ENCODE measurements around the gene CSTPP1. TPM values are rescaled to one million over a fixed set of nuclear protein-coding genes. Genes with fewer than 3 reads are reported as not detected.

The CSTPP1 gene
- total and polyA plus RNA-seq, 5 donors from 2014 or later: 15.1 to 18.3 (median 15.5) TPM

- H3K4me1 Mint-ChIP-seq: peaks cover 4 to 47% (median 19%) of the 10 kb centered on the region in 4 donors
Measured at GRCh38 chr11:47177229-47177845, 240.8 kb downstream of the CSTPP1 start.

GRCh38 chr11:47177846-47178245 is 241.3 kb downstream of the CSTPP1 start:
- DNase-seq: no peak
- H3K27ac Mint-ChIP-seq: peak overlapping the region; percentile 97 to 100 (median 99)

More at GRCh38 chr11:47177229-47177845, 240.8 kb downstream of the CSTPP1 start:
- Mint-ChIP-seq H3K27me3 (peaks cover 5% of the 10 kb centered on the region), H3K4me3 (peak overlapping the region; percentile 97 to 99 (median 99)), H3K36me3 (peaks cover 9% of the 10 kb centered on the region), H3K27ac (peak overlapping the region; percentile 97 to 100 (median 99)), H3K9me3 (no peaks in the 10 kb centered on the region)
- ATAC-seq (ENCODE audit: low read depth in 2 of 2): peak; percentile 67 to 70
- DNase-seq: peak; percentile 62 to 92 (median 86)
- H3K27ac ChIP-seq (ENCODE audit: insufficient read depth, low read length, poor library complexity, severe bottlenecking): peak overlapping the region; percentile 93
- H3K4me1 ChIP-seq (ENCODE audit: control insufficient read depth, insufficient read depth, low read length, poor library complexity, severe bottlenecking): peaks cover 43% of the 10 kb centered on the region
- no peaks in the 10 kb centered on the region for H3K27me3 ChIP-seq (ENCODE audit: control insufficient read depth, insufficient read depth, low read length)
- H3K9me3 ChIP-seq (ENCODE audit: control insufficient read depth in 2 of 2, low read length in 2 of 2): no peaks in the 10 kb centered on the region
- peaks cover 21% of the 10 kb centered on the region for H3K36me3 ChIP-seq (ENCODE audit: control insufficient read depth, insufficient read depth, low read length)
- H3K4me3 ChIP-seq (ENCODE audit: low read depth, low read length): peak overlapping the region; percentile 79

GRCh38 chr11:47178316-47178715 is 241.8 kb downstream of the CSTPP1 start:
- peak overlapping the region in 2 of 3 donors; percentile 88 to 97 for H3K27ac Mint-ChIP-seq
- H3K9me3 Mint-ChIP-seq: no peaks in the 10 kb centered on the region
- peak overlapping the region; percentile 93 for H3K27ac ChIP-seq (ENCODE audit: insufficient read depth, low read length, poor library complexity, severe bottlenecking)
- H3K27me3 Mint-ChIP-seq: peaks cover 5% of the 10 kb centered on the region
- DNase-seq: no peak
- no peak for ATAC-seq (ENCODE audit: low read depth in 2 of 2)
- peak overlapping the region in 2 of 4 donors; percentile 97 to 99 for H3K4me3 Mint-ChIP-seq
- no peaks in the 10 kb centered on the region for H3K9me3 ChIP-seq (ENCODE audit: control insufficient read depth in 2 of 2, low read length in 2 of 2)
- H3K27me3 ChIP-seq (ENCODE audit: control insufficient read depth, insufficient read depth, low read length): no peaks in the 10 kb centered on the region
- H3K36me3 ChIP-seq (ENCODE audit: control insufficient read depth, insufficient read depth, low read length): peaks cover 11% of the 10 kb centered on the region
- H3K4me1 Mint-ChIP-seq: peaks cover 4 to 39% (median 16%) of the 10 kb centered on the region in 4 donors
- no peak overlapping the region for H3K4me3 ChIP-seq (ENCODE audit: low read depth, low read length)
- peaks cover 8% of the 10 kb centered on the region for H3K36me3 Mint-ChIP-seq
- H3K4me1 ChIP-seq (ENCODE audit: control insufficient read depth, insufficient read depth, low read length, poor library complexity, severe bottlenecking): peaks cover 34% of the 10 kb centered on the region

More at GRCh38 chr11:47177846-47178245, 241.3 kb downstream of the CSTPP1 start:
- H3K4me3 Mint-ChIP-seq: peak overlapping the region; percentile 97 to 99 (median 99)
- Histone ChIP-seq H3K9me3 (ENCODE audit: control insufficient read depth in 2 of 2, low read length in 2 of 2) (no peaks in the 10 kb centered on the region), H3K36me3 (ENCODE audit: control insufficient read depth, insufficient read depth, low read length) (peaks cover 16% of the 10 kb centered on the region), H3K27ac (ENCODE audit: insufficient read depth, low read length, poor library complexity, severe bottlenecking) (peak overlapping the region; percentile 93), H3K4me3 (ENCODE audit: low read depth, low read length) (no peak overlapping the region), H3K27me3 (ENCODE audit: control insufficient read depth, insufficient read depth, low read length) (no peaks in the 10 kb centered on the region), H3K4me1 (ENCODE audit: control insufficient read depth, insufficient read depth, low read length, poor library complexity, severe bottlenecking) (peaks cover 38% of the 10 kb centered on the region)
- peaks cover 4 to 44% (median 17%) of the 10 kb centered on the region in 4 donors for H3K4me1 Mint-ChIP-seq
- no peak for ATAC-seq (ENCODE audit: low read depth in 2 of 2)
- H3K36me3 Mint-ChIP-seq: peaks cover 9% of the 10 kb centered on the region
- H3K27me3 Mint-ChIP-seq: peaks cover 5% of the 10 kb centered on the region
- H3K9me3 Mint-ChIP-seq: no peaks in the 10 kb centered on the region

- Mint-ChIP-seq H3K4me1 (peaks cover 1 to 33% (median 12%) of the 10 kb centered on the region in 4 donors), H3K4me3 (peak overlapping the region in 1 of 4 donors; percentile 85)
Measured at GRCh38 chr11:47178737-47179654, 242.4 kb downstream of the CSTPP1 start.

GRCh38 chr11:47179655-47179991 is 243.1 kb downstream of the CSTPP1 start:
- Mint-ChIP-seq H3K4me3 (peak overlapping the region in 1 of 4 donors; percentile 85), H3K4me1 (peaks cover 0 to 31% (median 11%) of the 10 kb centered on the region in 4 donors), H3K27ac (peak overlapping the region in 2 of 3 donors; percentile 10 to 97), H3K36me3 (no peaks in the 10 kb centered on the region), H3K27me3 (peaks cover 13% of the 10 kb centered on the region), H3K9me3 (no peaks in the 10 kb centered on the region)
- Histone ChIP-seq H3K36me3 (ENCODE audit: control insufficient read depth, insufficient read depth, low read length) (peaks cover 4% of the 10 kb centered on the region), H3K27me3 (ENCODE audit: control insufficient read depth, insufficient read depth, low read length) (peaks cover 4% of the 10 kb centered on the region), H3K27ac (ENCODE audit: insufficient read depth, low read length, poor library complexity, severe bottlenecking) (no peak overlapping the region), H3K4me1 (ENCODE audit: control insufficient read depth, insufficient read depth, low read length, poor library complexity, severe bottlenecking) (peaks cover 30% of the 10 kb centered on the region), H3K4me3 (ENCODE audit: low read depth, low read length) (no peak overlapping the region), H3K9me3 (ENCODE audit: control insufficient read depth in 2 of 2, low read length in 2 of 2) (no peaks in the 10 kb centered on the region)
- DNase-seq: peak in 2 of 3 donors; percentile 23 to 79
- ATAC-seq (ENCODE audit: low read depth in 2 of 2): no peak

More at GRCh38 chr11:47178737-47179654, 242.4 kb downstream of the CSTPP1 start:
- Mint-ChIP-seq H3K36me3 (peaks cover 1% of the 10 kb centered on the region), H3K9me3 (no peaks in the 10 kb centered on the region), H3K27me3 (peaks cover 7% of the 10 kb centered on the region), H3K27ac (peak overlapping the region; percentile 65 to 97 (median 88))
- DNase-seq (no peak), ATAC-seq (ENCODE audit: low read depth in 2 of 2) (no peak)
- peaks cover 31% of the 10 kb centered on the region for H3K4me1 ChIP-seq (ENCODE audit: control insufficient read depth, insufficient read depth, low read length, poor library complexity, severe bottlenecking)
- peaks cover under 1% of the 10 kb centered on the region for H3K27me3 ChIP-seq (ENCODE audit: control insufficient read depth, insufficient read depth, low read length)
- no peaks in the 10 kb centered on the region for H3K9me3 ChIP-seq (ENCODE audit: control insufficient read depth in 2 of 2, low read length in 2 of 2)
- H3K27ac ChIP-seq (ENCODE audit: insufficient read depth, low read length, poor library complexity, severe bottlenecking): peak overlapping the region; percentile 93
- H3K4me3 ChIP-seq (ENCODE audit: low read depth, low read length): no peak overlapping the region
- peaks cover 5% of the 10 kb centered on the region for H3K36me3 ChIP-seq (ENCODE audit: control insufficient read depth, insufficient read depth, low read length)

GRCh38 chr11:47180006-47180787 is 243.6 kb downstream of the CSTPP1 start:
- Histone ChIP-seq H3K4me3 (ENCODE audit: low read depth, low read length) (no peak overlapping the region), H3K36me3 (ENCODE audit: control insufficient read depth, insufficient read depth, low read length) (no peaks in the 10 kb centered on the region), H3K27ac (ENCODE audit: insufficient read depth, low read length, poor library complexity, severe bottlenecking) (no peak overlapping the region), H3K9me3 (ENCODE audit: control insufficient read depth in 2 of 2, low read length in 2 of 2) (no peaks in the 10 kb centered on the region), H3K27me3 (ENCODE audit: control insufficient read depth, insufficient read depth, low read length) (peaks cover 4% of the 10 kb centered on the region), H3K4me1 (ENCODE audit: control insufficient read depth, insufficient read depth, low read length, poor library complexity, severe bottlenecking) (peaks cover 27% of the 10 kb centered on the region)
- Mint-ChIP-seq H3K27ac (peak overlapping the region in 1 of 3 donors; percentile 97), H3K4me3 (no peak overlapping the region), H3K9me3 (no peaks in the 10 kb centered on the region), H3K4me1 (peaks cover 0 to 27% (median 9%) of the 10 kb centered on the region in 4 donors), H3K36me3 (no peaks in the 10 kb centered on the region), H3K27me3 (peaks cover 16% of the 10 kb centered on the region)
- DNase-seq (no peak), ATAC-seq (ENCODE audit: low read depth in 2 of 2) (no peak)

GRCh38 chr11:47181271-47181670 is 244.7 kb downstream of the CSTPP1 start:
- H3K4me3 ChIP-seq (ENCODE audit: low read depth, low read length): no peak overlapping the region
- no peaks in the 10 kb centered on the region for H3K9me3 ChIP-seq (ENCODE audit: control insufficient read depth in 2 of 2, low read length in 2 of 2)
- ATAC-seq (ENCODE audit: low read depth in 2 of 2) (no peak), DNase-seq (no peak)
- peak overlapping the region in 1 of 3 donors; percentile 29 for H3K27ac Mint-ChIP-seq
- no peaks in the 10 kb centered on the region for H3K36me3 ChIP-seq (ENCODE audit: control insufficient read depth, insufficient read depth, low read length)
- no peaks in the 10 kb centered on the region for H3K9me3 Mint-ChIP-seq
- H3K27me3 Mint-ChIP-seq: peaks cover 16% of the 10 kb centered on the region
- no peak overlapping the region for H3K27ac ChIP-seq (ENCODE audit: insufficient read depth, low read length, poor library complexity, severe bottlenecking)
- H3K4me1 Mint-ChIP-seq: peaks cover 0 to 18% (median 7%) of the 10 kb centered on the region in 4 donors
- H3K4me3 Mint-ChIP-seq: no peak overlapping the region
- peaks cover 4% of the 10 kb centered on the region for H3K27me3 ChIP-seq (ENCODE audit: control insufficient read depth, insufficient read depth, low read length)
- H3K4me1 ChIP-seq (ENCODE audit: control insufficient read depth, insufficient read depth, low read length, poor library complexity, severe bottlenecking): peaks cover 24% of the 10 kb centered on the region
- H3K36me3 Mint-ChIP-seq: no peaks in the 10 kb centered on the region
